Transverse colon (tissue), 4 donors: Measurements from ENCODE around the gene SUGCT. TPM values are rescaled to one million over a fixed set of nuclear protein-coding genes. Genes with fewer than 3 reads are reported as not detected.

Experiments used
- DNase-seq: peaks from one replicate; pipeline ENCODE4 v3.0.0-alpha.2; 2019
- H3K27ac ChIP-seq, 4 donors: fragments of 200-600 bp; sonication (generic); 2 replicates each; pipeline ENCODE4 v1.5.1; 2016 to 2018; ENCODE audit warnings: inconsistent platforms in 4 of 4
- H3K27me3 ChIP-seq: fragments of 200-600 bp; sonication (generic); 2 replicates; pipeline ENCODE4 v1.5.1; 2017; ENCODE audit warnings: inconsistent platforms
- H3K36me3 ChIP-seq, 4 donors: fragments of 200-600 bp; sonication (generic); 2 replicates each; pipeline ENCODE4 v1.5.1; 2017 to 2019; ENCODE audit warnings: inconsistent platforms in 4 of 4
- H3K4me1 ChIP-seq, 4 donors: fragments of 200-600 bp; sonication (generic); 2 replicates each; pipeline ENCODE4 v1.5.1; 2017 to 2020; ENCODE audit warnings: inconsistent platforms in 4 of 4
- H3K4me3 ChIP-seq, 4 donors: fragments of 200-600 bp; sonication (generic); 1 replicate in 1 of 4; 2 replicates in 3 of 4; pipeline versions ENCODE4 v1.5.1 to v1.6.1; 2017 to 2019; ENCODE audit warnings: inconsistent platforms in 4 of 4
- H3K9me3 ChIP-seq, 2 donors: fragments of 200-600 bp; sonication (generic); 2 replicates each; pipeline ENCODE4 v1.5.1; 2017 to 2019; ENCODE audit warnings: inconsistent platforms in 2 of 2
- CTCF ChIP-seq, 5 experiments: fragments of 200-600 bp in 3 of 5; fragments of 450-650 bp in 2 of 5; sonication (generic) in 3 of 5; IDR thresholded peaks; 1 replicate in 2 of 5; 2 replicates in 3 of 5; pipeline ENCODE4 v1.5.1; 2016 to 2017; ENCODE audit warnings: antibody characterized with exemption in 5 of 5, inconsistent platforms in 3 of 5, mild to moderate bottlenecking in 2 of 5, moderate library complexity in 1 of 5
- EP300 ChIP-seq: sonication (generic); formaldehyde crosslinking; IDR thresholded peaks from one replicate; pipeline ENCODE4 v1.6.1; 2017; ENCODE audit warnings: antibody characterized with exemption, low read depth
- POLR2A ChIP-seq: fragments of 450-650 bp; IDR thresholded peaks from one replicate; pipeline ENCODE4 v1.6.1; 2016; ENCODE audit warnings: antibody characterized with exemption, mild to moderate bottlenecking, moderate library complexity
- POLR2AphosphoS5 ChIP-seq, 3 donors: sonication (generic); formaldehyde crosslinking; IDR thresholded peaks; one replicate each; pipeline ENCODE4 v1.6.1; 2016; ENCODE audit warnings: antibody characterized with exemption in 3 of 3
- WGBS, 2 donors: methylation state at CpG; one replicate each; pipeline ENCODE4 v1.1.5; 2018; ENCODE audit warnings: low coverage in 1 of 2; 5-methylcytosine and 5-hydroxymethylcytosine counted together
- in situ Hi-C, 4 donors: fragments of 200-750 bp; cut with MboI; loops; one replicate each; pipeline versions ENCODE4 v1.15.0 to v1.15.1; 2017; ENCODE audit warnings: low sequenced_read_pairs in 3 of 4, low pct_ligation_motif_present in 1 of 4, low pct_unique_long_range_greater_than_20kb in 1 of 4
- intact Hi-C: fragments of 100-400 bp; cut with DNase I; formaldehyde crosslinking; loops from one replicate; pipeline ENCODE4 v1.15.1; 2023; ENCODE audit warnings: low total_unique reads
- total RNA-seq, 4 donors: library from RNA; depleted of rRNA; stranded (reverse); fragments of >200 nt; gene quantifications; one replicate each; pipeline ENCODE4 v1.1.0, GENCODE V29; 2016

SUGCT gene
- total RNA-seq, 4 donors from 2014 or later, result 2.6 to 44.5 (median 15.9) TPM

GRCh38 chr7:40796723-40797122, 661.9 kb downstream of the SUGCT start:
- 86 to 100% methylated on average over 1 of the region's 1 CpG for WGBS, 2 donors
- Histone ChIP-seq H3K27me3 (no peaks in the 10 kb centered on the region), H3K27ac (no peak overlapping the region), H3K4me1 (peaks cover 0 to 9% (median 0%) of the 10 kb centered on the region in 4 donors), H3K9me3 (no peaks in the 10 kb centered on the region), H3K4me3 (no peak overlapping the region), H3K36me3 (no peaks in the 10 kb centered on the region)
- intact Hi-C loops, result no loop called here
- no peak for TF ChIP-seq EP300
- TF ChIP-seq POLR2A, result no peak
- TF ChIP-seq CTCF (IDR thresholded peaks at IDR 0.05), result no peak
- no peak for TF ChIP-seq POLR2AphosphoS5 (IDR thresholded peaks at IDR 0.05)
- in situ Hi-C loops, result no loop called here
- no peak for DNase-seq

DNA sequence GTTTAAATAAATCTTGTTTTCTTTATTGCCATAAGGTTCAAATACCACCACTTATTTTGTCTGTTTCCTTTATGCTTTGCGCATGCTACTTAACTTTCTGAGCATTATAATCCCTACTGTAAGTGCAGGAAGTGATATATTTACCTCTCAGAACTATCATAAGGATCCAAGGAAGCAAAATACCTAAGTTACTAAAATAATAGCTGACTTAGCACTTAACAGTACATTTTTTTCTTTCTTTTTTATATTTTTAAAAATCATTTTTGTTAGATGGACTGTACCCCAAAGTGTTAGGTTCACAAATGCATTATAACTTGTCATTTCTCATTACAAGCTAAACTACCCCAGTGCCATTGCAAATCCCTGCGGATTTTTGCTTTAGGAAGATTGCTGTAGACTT, 663.8 kb downstream of the SUGCT start:
- WGBS, 2 donors, result 90 to 95% methylated on average over 1 to 2 of the region's 2 CpGs
- in situ Hi-C loops (no loop called here), intact Hi-C loops (no loop called here)
- Histone ChIP-seq H3K36me3 (no peaks in the 10 kb centered on the region), H3K27me3 (no peaks in the 10 kb centered on the region), H3K27ac (no peak overlapping the region), H3K9me3 (no peaks in the 10 kb centered on the region), H3K4me3 (no peak overlapping the region), H3K4me1 (peaks cover 0 to 10% (median 0%) of the 10 kb centered on the region in 4 donors)
- DNase-seq, result no peak
- TF ChIP-seq EP300, result no peak
- no peak for TF ChIP-seq POLR2AphosphoS5 (IDR thresholded peaks at IDR 0.05)
- no peak for TF ChIP-seq POLR2A
- no peak for TF ChIP-seq CTCF (IDR thresholded peaks at IDR 0.05)

GRCh38 chr7:40799493-40800403, 664.9 kb downstream of the SUGCT start:
- H3K27ac ChIP-seq, result no peak overlapping the region
- in situ Hi-C loops, result no loop called here
- TF ChIP-seq EP300, result no peak
- no peak for TF ChIP-seq POLR2AphosphoS5 (IDR thresholded peaks at IDR 0.05)
- no peak for TF ChIP-seq POLR2A
- TF ChIP-seq CTCF (IDR thresholded peaks at IDR 0.05), result no peak
- 49 to 61% methylated on average over 7 to 8 of the region's 8 CpGs for WGBS, 2 donors
- intact Hi-C loops, result no loop called here
- peaks cover 0 to 18% (median 4%) of the 10 kb centered on the region in 4 donors for H3K4me1 ChIP-seq
- H3K9me3 ChIP-seq, result no peaks in the 10 kb centered on the region
- no peaks in the 10 kb centered on the region for H3K27me3 ChIP-seq
- DNase-seq, result no peak
- H3K36me3 ChIP-seq, result no peaks in the 10 kb centered on the region
- H3K4me3 ChIP-seq, result no peak overlapping the region

GRCh38 chr7:40800771-40801170, 666.0 kb downstream of the SUGCT start:
- Histone ChIP-seq H3K27ac (no peak overlapping the region), H3K36me3 (no peaks in the 10 kb centered on the region), H3K4me3 (no peak overlapping the region), H3K4me1 (peaks cover 0 to 28% (median 10%) of the 10 kb centered on the region in 4 donors), H3K9me3 (no peaks in the 10 kb centered on the region), H3K27me3 (no peaks in the 10 kb centered on the region)
- intact Hi-C loops (no loop called here), in situ Hi-C loops (no loop called here)
- DNase-seq, result no peak
- no peak for TF ChIP-seq EP300
- TF ChIP-seq POLR2A, result no peak
- no peak for TF ChIP-seq POLR2AphosphoS5 (IDR thresholded peaks at IDR 0.05)
- no peak for TF ChIP-seq CTCF (IDR thresholded peaks at IDR 0.05)
